ENCODE data around the gene TPST2. TPM values are rescaled to one million over a fixed set of nuclear protein-coding genes. Genes with fewer than 3 reads are reported as not detected.

TPST2 gene
- total and polyA plus RNA-seq, 2 donors (not counting 3 experiments of a cell fraction or from before 2014, with no cell fraction given) = 49.4 to 121 TPM

DNA sequence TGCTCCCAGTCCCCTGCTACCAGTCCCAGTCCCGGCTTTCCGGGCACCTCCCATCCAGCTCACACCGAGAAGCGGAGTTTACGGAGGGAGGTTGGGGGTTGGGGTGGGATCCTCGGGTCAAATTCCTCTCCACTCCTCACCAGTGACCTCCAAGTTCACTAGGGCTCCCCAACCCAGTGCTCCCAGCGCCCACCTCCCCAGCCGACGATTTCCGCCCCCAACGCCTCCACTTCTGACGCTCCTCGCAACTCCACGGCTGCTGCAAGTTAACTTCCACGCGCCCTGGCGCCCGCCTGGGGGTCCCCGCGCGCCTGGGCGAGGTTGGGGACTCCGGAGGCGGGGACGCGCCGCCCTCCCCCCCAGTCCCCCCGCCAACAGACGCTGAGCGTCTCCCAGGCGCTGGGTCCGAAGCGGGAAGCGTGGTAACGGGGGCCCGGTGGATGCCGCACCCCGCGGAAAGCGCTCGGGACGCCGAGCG lies 526 bp downstream of the TPST2 start:
- Histone ChIP-seq H2AFZ (ENCODE audit: low read depth, low read length) (peak overlapping the region; percentile 41), H3K4me2 (ENCODE audit: insufficient read depth, low read length) (peak overlapping the region; percentile 75), H3K4me1 (ENCODE audit: control insufficient read depth, extremely low read depth, insufficient read depth, low read length) (peaks cover 41% of the 10 kb centered on the region), H3K9me1 (replicated peaks; ENCODE audit: control insufficient read depth, extremely low read depth, insufficient read depth, low read length) (no peaks in the 10 kb centered on the region), H3K9ac (replicated peaks; ENCODE audit: extremely low read depth, insufficient read depth, low read length) (peak overlapping the region; percentile 70), H3K36me3 (ENCODE audit: control insufficient read depth in 2 of 2, extremely low read depth in 1 of 2, insufficient read depth in 2 of 2, low read length in 2 of 2) (no peaks in the 10 kb centered on the region), H3K9me3 (replicated peaks; ENCODE audit: control insufficient read depth, insufficient read depth, low read length) (no peaks in the 10 kb centered on the region), H3K79me2 (ENCODE audit: control insufficient read depth, insufficient read depth, low read length) (peaks cover 25% of the 10 kb centered on the region), H3K27me3 (ENCODE audit: control insufficient read depth in 2 of 2, insufficient read depth in 2 of 2, low read length in 2 of 2) (peaks cover under 1 to 4% of the 10 kb centered on the region in 2 experiments), H4K20me1 (replicated peaks; ENCODE audit: control insufficient read depth, extremely low read depth, insufficient read depth, low read length) (no peaks in the 10 kb centered on the region), H3K4me3 (replicated peaks in 1 of 3; ENCODE audit: insufficient read depth in 1 of 3, low read depth in 1 of 3, low read length in 3 of 3) (peak overlapping the region; percentile 79 to 93 (median 82)), H3K27ac (ENCODE audit: insufficient read depth, low read depth, low read length) (peak overlapping the region; percentile 60)
- CTCF ChIA-PET = interaction anchor here (1.0 to 1.1 kb wide), 2 partner anchors 12 to 13 kb away, joined by 3 read pairs; no protein-coding TSS in a partner anchor
- BruUV-seq (replicated peaks) = no TSS peak
- TF ChIP-seq GATA2 (IDR thresholded peaks at IDR 0.05; ENCODE audit: insufficient read depth, insufficient read length, low read depth, low read length) (no peak), POLR2A (IDR thresholded peaks at IDR 0.05; ENCODE audit: low read depth, low read length) (no peak), FOS (IDR thresholded peaks at IDR 0.05; ENCODE audit: borderline replicate concordance, insufficient read depth, low read length) (no peak)
- TF ChIP-seq, protein P1, sequence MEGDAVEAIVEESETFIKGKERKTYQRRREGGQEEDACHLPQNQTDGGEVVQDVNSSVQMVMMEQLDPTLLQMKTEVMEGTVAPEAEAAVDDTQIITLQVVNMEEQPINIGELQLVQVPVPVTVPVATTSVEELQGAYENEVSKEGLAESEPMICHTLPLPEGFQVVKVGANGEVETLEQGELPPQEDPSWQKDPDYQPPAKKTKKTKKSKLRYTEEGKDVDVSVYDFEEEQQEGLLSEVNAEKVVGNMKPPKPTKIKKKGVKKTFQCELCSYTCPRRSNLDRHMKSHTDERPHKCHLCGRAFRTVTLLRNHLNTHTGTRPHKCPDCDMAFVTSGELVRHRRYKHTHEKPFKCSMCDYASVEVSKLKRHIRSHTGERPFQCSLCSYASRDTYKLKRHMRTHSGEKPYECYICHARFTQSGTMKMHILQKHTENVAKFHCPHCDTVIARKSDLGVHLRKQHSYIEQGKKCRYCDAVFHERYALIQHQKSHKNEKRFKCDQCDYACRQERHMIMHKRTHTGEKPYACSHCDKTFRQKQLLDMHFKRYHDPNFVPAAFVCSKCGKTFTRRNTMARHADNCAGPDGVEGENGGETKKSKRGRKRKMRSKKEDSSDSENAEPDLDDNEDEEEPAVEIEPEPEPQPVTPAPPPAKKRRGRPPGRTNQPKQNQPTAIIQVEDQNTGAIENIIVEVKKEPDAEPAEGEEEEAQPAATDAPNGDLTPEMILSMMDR (IDR thresholded peaks at IDR 0.05; ENCODE audit: extremely low read depth in 1 of 2, insufficient read depth in 1 of 2, low read depth in 1 of 2, low read length in 2 of 2) = no peak
- dilution Hi-C loops (cut with MboI; ENCODE audit: extremely low pct_ligation_motif_present, low sequenced_read_pairs) (no loop called here), intact Hi-C loops (cut with micrococcal nuclease) (no loop called here)
- POLR2A ChIA-PET = no interaction called here
- DNase-seq (ENCODE audit: low read depth, low spot score) = peak; percentile 23
- FAIRE-seq = no peak

DNA sequence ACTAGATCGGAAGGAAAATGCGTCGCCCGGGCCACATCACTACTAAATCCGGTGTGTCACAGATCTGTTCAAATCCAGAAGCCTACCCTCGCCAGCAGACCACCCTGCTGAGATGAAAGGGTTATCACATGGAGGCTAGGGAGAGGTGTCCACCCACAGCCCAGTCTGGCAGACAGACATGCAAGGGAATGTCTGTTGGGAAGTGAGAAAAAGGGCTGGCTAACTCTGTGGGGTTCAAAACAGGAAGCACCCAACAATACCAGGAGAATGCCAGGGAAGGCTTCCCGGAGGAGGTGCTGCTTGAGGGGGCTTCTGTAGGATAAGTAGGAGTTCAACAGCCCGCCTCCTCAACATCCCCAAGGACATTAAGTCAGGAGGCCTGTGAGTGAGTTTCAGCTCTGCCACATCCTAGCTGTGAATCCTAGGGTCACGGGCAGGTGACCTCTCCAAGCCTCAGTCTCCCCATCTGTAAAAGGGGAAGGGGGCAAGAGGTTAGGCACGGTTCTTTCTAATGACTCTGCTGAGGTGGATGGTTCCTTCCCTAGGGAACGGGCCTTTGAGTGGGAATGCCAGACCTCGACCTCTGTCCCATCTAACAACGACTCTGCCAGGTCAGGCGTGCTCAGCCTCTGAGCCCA lies 1.1 kb downstream of the TPST2 start:
- no peak for DNase-seq (ENCODE audit: low read depth, low spot score)
- no peaks in the 10 kb centered on the region for H4K20me1 ChIP-seq (replicated peaks; ENCODE audit: control insufficient read depth, extremely low read depth, insufficient read depth, low read length)
- H3K4me1 ChIP-seq (ENCODE audit: control insufficient read depth, extremely low read depth, insufficient read depth, low read length) = peaks cover 41% of the 10 kb centered on the region
- dilution Hi-C loops (cut with MboI; ENCODE audit: extremely low pct_ligation_motif_present, low sequenced_read_pairs) = no loop called here
- no peaks in the 10 kb centered on the region for H3K9me3 ChIP-seq (replicated peaks; ENCODE audit: control insufficient read depth, insufficient read depth, low read length)
- no TSS peak for BruUV-seq (replicated peaks)
- H3K36me3 ChIP-seq (ENCODE audit: control insufficient read depth in 2 of 2, extremely low read depth in 1 of 2, insufficient read depth in 2 of 2, low read length in 2 of 2) = no peaks in the 10 kb centered on the region
- peaks cover 0 to under 1% of the 10 kb centered on the region in 2 experiments for H3K27me3 ChIP-seq (ENCODE audit: control insufficient read depth in 2 of 2, insufficient read depth in 2 of 2, low read length in 2 of 2)
- no peak for TF ChIP-seq POLR2A (IDR thresholded peaks at IDR 0.05; ENCODE audit: low read depth, low read length)
- no peak for TF ChIP-seq GATA2 (IDR thresholded peaks at IDR 0.05; ENCODE audit: insufficient read depth, insufficient read length, low read depth, low read length)
- TF ChIP-seq MYC (IDR thresholded peaks at IDR 0.05; ENCODE audit: low read depth, low read length) = no peak
- peak overlapping the region; percentile 79 to 93 (median 82) for H3K4me3 ChIP-seq (replicated peaks in 1 of 3; ENCODE audit: insufficient read depth in 1 of 3, low read depth in 1 of 3, low read length in 3 of 3)
- peak overlapping the region; percentile 75 for H3K4me2 ChIP-seq (ENCODE audit: insufficient read depth, low read length)
- intact Hi-C loops (cut with micrococcal nuclease) = no loop called here
- peak overlapping the region; percentile 41 for H2AFZ ChIP-seq (ENCODE audit: low read depth, low read length)
- peak; percentile 46 for FAIRE-seq
- peak overlapping the region; percentile 70 for H3K9ac ChIP-seq (replicated peaks; ENCODE audit: extremely low read depth, insufficient read depth, low read length)
- no peaks in the 10 kb centered on the region for H3K9me1 ChIP-seq (replicated peaks; ENCODE audit: control insufficient read depth, extremely low read depth, insufficient read depth, low read length)
- POLR2A ChIA-PET = no interaction called here
- peak overlapping the region; percentile 60 for H3K27ac ChIP-seq (ENCODE audit: insufficient read depth, low read depth, low read length)
- CTCF ChIA-PET = interaction anchor here (1.0 to 1.1 kb wide), 2 partner anchors 13 kb away, joined by 3 read pairs; no protein-coding TSS in a partner anchor
- peaks cover 30% of the 10 kb centered on the region for H3K79me2 ChIP-seq (ENCODE audit: control insufficient read depth, insufficient read depth, low read length)
